HG02798 (cell line): Measurements from ENCODE around the gene VPS39.

ENCODE experiments used
- ATAC-seq: cut with Tn5 transposase; IDR thresholded peaks from one replicate; pipeline ENCODE4 v1.9.1; 2021; ENCODE audit warnings: mild to moderate bottlenecking; ENCODE audit not compliant: unreplicated experiment, poor library complexity

VPS39 gene

DNA sequence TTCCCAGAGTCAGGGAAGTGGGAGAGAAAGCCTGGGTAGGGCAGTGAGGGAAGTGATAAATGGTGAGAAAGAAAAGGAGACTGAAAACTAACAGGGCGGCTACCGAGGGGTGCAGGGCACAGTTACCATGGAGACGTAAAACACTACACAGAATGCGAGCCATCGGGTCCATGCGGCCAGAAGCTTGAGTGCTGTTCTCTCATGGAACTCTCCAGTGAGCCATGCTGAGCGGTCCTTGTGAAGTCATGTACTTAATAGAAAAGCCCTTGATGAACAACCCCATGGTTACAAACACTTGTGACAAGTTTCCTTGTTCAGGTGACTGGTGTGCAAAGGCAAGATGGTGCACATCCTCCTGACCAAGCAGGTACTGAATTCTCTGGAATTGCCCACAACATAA lies 48.0 kb downstream of the VPS39 start:
- ATAC-seq = no peak

DNA sequence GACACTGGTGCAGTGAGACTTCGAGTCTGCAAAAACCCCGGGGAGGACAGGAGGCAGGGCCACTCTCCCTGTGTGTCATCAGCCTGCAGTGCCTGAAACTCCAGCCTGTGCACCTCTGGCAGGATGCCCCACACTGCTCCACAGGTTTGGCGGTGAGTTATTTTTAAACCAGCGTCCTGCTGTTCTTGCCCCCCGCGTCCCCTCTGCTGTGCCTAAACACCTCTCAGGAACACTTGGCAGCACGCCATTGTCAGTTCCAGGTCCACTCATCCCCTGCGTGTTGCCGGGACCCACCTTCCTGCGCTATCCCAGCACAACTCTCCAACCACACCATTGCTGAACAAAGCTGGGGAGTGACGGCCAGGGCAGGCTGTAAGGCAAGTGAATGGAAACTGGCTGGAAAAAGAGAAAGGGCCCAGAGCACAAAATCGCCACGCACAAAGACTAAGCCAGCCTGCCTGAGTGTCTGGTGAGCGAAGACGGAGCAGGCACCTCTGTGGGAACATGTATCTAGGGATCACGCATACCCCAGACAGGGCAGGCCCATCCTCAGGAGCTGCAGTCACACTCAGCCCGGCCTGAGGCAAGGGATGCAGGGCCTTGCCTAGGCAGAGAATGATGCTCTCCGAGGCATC lies 48.6 kb downstream of the VPS39 start:
- ATAC-seq = no peak

- ATAC-seq = no peak
Measured at GRCh38 chr15:42158941-42159340, 49.2 kb downstream of the VPS39 start.

GRCh38 chr15:42157981-42158765 lies 49.9 kb downstream of the VPS39 start:
- no peak for ATAC-seq

DNA sequence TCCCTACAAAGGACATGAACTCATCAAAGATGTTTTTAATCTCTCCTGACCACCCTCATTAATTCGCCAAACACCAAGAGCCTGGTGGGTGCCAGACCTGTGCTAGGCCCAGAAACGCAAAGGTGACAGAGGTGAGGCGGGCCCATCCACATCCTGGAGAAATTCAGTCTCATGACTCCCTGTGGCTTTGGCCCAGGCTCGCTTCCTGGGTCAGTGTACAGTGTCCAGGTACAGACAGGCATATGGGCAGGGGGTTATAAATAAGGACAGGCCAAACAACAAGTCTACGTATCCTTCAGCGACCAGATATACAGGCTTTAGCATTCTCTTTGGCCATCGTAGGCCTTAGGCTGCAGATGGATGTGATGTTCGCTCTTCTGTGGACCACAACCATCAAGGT lies 50.7 kb downstream of the VPS39 start:
- no peak for ATAC-seq

DNA sequence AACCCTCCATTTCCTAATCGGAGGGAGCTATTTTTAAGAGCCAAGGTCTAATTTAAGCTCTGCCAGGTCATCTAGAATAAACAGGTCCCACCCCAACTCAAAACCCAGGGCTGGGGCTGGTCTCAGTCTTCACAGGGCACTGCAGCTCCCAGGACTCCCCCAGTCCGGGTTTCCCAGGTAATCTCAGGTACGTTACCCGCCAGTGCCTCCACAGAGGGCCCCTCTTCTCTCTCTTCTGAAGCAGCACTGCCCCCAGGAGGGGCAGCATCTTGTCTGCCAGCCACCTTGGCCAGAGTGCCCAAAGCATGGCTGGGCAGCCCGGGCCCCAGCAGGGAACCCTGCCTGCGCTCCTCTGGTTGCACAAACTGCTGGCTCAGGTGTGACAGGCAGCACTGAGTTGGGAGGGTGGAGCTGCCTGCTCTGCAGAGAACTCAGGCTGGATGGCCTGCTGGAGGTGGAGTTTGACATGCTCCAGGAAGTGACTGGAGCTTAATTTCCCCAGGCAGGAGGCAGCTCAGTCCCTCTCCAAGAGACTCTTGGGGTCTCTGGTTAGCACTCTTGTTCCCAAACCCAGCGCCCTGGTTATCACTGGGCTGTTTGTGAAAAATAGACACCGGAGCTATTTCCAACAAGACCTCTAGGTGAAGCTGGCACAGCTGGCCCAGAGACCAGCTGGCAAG lies 51.7 kb downstream of the VPS39 start, which contains the start of gene PLA2G4F:
TSS of gene PLA2G4F (minus strand) at position 394 of the 680 bp plus-strand sequence. CDS start at position 307, 87 bp downstream.
- ATAC-seq = no peak

- ATAC-seq = no peak
Measured at GRCh38 chr15:42155546-42156242, 52.4 kb downstream of the VPS39 start.

DNA sequence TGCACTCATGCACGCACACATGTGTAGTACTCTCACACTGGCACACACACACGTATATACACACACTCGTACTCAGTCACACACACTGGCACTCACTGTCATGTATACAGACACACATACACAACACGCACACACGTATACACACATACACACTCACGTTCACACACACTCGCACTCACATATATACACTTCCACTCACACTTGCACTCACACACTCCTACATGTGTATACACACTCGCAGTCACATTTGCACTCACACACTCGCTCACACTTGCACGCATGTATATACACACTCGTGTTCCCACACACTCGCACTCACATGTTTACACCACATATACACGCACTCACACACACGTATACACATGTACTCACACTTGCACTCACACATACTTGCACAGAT lies 53.1 kb downstream of the VPS39 start:
- ATAC-seq = no peak

- no peak for ATAC-seq
Measured at GRCh38 chr15:42154212-42154941, 53.7 kb downstream of the VPS39 start.

GRCh38 chr15:42153874-42154211 lies 54.3 kb downstream of the VPS39 start:
- ATAC-seq = no peak

- no peak for ATAC-seq
Measured at GRCh38 chr15:42152921-42153698, 55.0 kb downstream of the VPS39 start.

- ATAC-seq = no peak
Measured at GRCh38 chr15:42152196-42152920, 55.7 kb downstream of the VPS39 start.

DNA sequence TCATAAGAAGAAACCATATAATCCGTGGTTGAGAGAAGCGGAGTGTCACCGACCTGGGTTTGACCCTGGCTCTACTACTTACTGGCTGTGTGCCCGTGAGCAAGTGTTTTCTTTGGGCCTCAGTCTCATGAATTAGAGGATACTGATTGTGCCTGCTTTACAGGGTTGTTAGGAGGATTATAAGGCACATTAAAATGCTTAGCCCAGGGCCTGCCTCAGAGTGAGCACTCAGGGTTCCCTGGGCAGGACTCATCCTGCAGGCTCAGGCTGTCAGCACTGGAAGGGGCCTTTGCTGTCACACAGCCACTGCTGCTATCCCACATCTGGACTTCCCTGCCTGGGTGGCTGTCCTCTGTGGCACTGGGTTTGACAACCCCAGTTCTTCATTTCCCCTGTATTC lies 56.4 kb downstream of the VPS39 start:
- ATAC-seq = no peak

- ATAC-seq = no peak
Measured at GRCh38 chr15:42151141-42151561, 57.0 kb downstream of the VPS39 start.

GRCh38 chr15:42150219-42150970 lies 57.7 kb downstream of the VPS39 start:
- no peak for ATAC-seq

- no peak for ATAC-seq
Measured at GRCh38 chr15:42149493-42150218, 58.4 kb downstream of the VPS39 start.

DNA sequence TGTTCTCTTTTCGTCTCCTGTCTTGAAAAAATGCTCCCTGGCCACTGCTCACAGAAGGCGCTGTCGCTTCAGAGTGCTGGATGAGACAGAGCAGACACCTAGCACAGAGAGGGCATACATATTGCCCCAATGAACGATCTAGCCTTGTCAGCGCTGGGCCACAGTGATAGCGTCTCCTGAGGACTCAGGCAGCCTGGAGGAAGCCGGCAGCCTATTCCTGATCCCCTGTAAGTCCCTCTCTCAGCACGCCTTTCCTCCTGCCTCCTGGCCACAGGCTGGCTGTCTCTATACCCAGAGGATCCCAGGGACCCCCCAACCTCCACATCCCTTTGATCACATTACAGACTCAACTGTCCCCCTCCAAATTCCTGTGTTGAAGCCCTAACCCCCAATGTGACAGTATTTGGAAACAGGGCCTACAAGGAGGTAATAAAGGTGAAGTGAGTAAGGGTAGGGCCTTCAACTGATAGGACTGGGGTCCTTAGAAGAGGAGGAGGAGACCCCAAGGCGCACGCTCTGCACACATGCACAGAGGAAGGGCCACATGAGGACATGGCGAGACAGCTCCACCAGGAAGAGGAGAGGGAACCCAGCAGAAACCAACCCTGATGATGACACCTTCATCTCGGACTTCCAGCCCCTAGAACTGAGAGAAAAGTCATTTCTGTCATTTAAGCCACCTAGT lies 59.2 kb downstream of the VPS39 start:
- ATAC-seq = no peak
